Brain pericyte (primary cell): ENCODE results near the gene MGLL.
"Not testable (repeated sequence)": the region's sequence is repeated elsewhere in the genome, so short reads cannot be mapped to it uniquely, and the experiment has no call there.

Source experiments
- DNase-seq: peaks from one replicate; pipeline ENCODE4 v3.0.0-alpha.2; 2012; ENCODE audit warnings: low read depth, low spot score

Gene MGLL

DNA sequence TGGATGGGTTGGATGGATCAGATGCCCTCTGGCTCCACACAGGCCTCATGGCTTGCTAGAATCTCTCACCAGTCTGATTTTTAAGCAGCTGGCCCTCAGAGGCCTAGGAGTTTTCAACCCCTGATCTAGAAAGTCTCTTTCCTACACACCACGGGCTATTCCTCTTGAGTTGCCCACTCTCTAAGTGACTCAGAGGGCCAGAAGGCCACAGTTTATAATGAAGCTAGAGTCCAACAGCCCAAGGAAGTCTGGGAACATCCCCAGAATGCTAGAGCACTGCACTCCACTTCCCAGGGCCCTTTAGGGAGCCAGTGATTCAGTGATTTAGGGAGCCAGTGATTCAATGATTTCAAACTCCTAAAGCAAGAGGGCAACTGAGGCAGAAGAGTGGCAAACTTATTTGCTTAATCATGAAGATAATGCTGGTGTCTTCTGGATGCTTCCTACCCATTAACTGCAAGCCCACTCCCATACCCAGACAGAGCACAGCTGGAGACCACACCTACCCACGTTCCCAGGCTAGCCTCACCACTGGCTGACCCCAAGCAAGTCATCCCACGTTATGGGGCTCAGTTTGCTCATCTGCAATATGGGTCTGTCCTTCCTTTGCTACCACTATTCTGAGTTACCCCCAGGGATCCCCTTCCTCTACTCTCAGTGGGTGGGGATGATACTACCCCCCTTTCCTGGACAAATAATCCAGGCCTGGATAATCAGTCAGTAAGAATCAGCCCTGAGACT lies 112.8 kb downstream of the MGLL start:
- DNase-seq, result no peak

DNA sequence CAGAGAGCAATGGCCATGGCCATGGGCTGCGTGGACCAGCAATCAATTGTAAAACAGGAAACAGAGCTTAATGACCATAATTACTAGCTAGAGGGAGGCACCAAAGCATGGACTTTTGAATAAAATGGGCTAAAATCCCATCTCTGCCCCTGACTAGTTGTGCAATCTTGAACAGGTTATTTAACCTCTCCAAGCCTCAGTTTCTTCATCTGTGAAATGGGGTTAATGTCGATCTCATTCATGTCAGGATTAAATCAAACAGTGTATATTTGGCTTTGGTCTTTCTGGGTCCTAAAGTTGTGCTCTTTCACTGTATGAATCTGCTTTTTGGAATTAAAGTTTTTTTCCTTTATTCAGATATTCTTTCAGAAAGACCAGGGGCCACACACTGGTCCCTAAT lies 113.5 kb downstream of the MGLL start:
- no peak for DNase-seq

DNA sequence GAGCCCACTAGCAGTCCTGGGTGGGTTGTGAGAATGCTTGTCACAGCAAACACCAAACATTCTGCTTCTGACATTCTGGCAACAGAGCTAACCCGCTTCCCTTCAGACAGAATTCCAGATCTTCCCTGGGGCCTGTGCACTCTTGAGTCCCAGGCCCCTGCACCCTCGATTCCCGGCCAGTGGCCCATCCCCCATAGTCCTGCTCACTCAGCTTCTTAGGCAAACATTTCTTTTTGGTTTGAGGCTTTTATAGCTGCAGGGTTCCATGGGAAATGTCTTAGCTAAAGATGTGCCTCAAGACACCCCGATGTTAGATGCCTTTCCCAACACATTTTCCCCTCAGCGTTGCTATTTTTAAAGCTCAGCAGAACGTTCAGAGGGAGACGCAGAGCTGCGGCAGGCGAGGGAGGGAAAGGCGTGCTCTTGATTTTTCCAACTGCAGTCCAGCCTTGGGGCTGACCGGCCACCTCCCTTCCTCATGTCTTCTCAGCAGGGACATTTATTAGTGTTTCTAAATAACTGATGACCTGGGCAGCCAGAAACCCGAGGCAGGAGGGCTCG lies 114.4 kb downstream of the MGLL start:
- peak; percentile 86 for DNase-seq

DNA sequence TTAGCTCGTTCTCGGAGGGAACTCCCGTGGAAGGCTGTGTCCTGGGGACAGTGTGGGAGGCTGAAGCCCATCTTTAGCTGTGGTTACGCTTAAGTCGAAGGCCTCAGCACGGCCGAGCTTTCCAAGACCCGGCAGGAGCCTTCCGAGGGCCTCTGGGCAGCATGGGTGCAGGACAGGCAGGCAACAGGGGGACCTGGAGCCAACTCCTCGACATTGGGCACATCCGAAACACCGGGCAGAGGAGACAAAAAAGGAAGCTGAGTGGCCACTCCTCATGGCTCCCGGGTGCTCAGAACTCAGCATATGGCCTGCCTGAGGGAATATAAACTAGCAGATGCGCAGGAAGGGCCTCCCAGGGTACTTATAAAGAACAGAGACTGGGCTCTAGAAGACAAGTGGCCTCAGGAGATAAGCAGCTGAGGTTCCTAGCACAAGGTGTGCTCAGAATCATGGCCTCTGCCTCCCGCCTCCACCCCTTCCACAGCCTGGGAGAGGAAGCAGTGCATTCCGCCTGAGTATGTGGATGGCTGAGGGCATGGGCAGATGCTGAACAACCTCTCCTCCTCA lies 115.4 kb downstream of the MGLL start:
- DNase-seq, result no peak

DNA sequence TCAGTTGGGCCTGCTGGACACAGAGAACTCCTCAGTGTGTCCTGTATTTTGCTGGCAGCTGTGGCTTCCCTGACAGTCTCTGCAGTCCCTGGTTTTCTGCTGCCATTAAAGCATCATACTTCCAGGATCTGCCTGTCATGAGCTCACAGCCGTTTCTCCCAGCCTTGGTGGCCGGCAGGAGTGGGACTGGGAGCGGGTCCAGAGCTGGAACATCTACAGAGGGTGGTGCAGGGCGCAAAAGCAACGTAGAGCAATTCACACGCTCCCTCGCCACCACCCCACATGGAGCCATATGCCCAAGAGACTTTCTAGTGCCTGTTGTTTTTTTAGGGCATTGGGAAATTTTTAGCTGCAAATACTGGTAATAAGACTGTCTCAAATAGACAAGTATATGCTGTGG lies 116.0 kb downstream of the MGLL start:
- no peak for DNase-seq

DNA sequence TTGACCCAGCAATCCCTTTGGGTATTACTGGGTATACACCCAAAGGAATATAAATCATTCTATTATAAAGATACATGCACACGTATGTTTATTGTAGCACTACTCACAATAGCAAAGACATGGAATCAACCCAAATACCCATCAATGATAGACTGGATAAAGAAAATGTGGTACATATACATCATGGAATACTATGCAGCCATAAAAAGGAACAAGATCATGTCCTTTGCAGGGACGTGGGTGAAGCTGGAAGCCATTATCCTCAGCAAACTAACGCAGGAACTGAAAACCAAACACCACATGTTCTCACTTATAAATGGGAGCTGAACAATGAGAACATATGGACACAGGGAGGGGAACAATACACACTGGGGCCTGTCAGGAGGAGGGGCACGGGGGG lies 117.5 kb downstream of the MGLL start:
- not testable (repeated sequence) for DNase-seq

DNA sequence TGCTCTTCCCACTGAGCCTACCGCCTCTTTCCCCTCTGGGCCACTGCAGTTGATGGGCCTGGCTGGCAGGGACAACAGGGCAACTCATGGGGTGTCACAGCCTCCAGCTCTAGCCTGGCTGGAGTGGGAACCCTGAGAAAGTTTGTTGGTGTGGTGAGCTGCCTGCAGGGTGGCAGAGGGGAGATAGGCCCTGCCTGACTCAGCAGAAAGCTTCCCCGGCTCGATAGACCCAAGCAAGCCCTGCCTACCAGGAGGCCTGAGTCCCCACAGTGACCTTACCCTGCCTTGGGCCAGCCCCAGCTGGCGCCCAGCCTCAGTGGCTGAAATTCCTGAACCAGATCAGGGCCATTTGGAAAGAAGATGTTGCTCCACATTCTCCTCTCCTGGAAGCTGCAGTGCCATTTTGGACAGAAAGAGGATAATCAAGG lies 120.2 kb downstream of the MGLL start:
- DNase-seq, result no peak

DNA sequence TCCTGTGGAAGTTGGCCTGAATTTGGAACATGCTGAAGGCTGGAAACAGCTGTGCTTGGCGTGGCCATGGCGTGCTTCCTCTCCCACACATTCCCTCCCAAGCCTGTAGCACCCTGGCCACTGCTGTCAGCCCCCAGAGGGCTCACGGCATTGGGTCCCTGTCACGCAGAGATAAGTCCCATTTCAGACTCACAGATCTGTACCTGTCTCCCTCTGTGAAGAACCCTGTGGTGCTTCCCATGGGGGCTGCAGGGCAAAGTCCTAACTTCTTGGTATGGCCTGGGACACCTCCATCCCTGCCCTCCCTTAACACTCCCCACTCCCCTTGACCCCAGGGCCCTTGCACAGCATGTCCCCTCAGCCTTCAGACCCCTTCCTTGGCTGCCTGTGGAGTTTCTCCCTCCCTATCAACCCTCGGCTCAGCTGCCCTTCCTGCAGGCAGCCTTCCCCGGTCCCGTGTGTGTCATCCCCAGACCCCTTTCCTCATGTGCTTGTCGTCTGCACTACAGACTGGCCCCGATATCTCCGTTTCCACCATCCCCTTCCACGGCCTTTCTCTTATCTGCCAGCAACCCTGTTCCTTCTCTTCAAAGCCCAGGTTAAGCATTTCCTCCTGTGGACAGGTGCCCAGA lies 120.9 kb downstream of the MGLL start:
- DNase-seq, result no peak

DNA sequence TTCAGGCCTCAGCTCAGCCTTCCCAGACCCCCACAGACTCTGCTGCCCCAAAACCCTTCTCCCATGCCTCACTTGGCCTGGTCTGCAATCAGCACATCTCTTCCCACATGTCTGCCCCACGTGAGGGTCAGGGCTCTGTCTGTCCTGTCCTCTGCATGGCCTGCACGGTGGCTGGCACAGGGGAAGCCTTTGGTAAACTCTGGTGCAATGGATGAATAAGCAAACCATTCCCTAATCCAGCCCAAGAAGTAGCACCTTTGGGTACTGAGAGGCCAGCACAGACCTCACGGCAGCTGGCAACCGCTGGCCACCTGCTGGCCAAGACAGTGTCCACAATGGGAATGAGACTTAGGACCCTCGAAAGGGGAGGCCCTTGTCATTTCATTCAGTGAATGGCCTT lies 121.9 kb downstream of the MGLL start:
- no peak for DNase-seq

DNA sequence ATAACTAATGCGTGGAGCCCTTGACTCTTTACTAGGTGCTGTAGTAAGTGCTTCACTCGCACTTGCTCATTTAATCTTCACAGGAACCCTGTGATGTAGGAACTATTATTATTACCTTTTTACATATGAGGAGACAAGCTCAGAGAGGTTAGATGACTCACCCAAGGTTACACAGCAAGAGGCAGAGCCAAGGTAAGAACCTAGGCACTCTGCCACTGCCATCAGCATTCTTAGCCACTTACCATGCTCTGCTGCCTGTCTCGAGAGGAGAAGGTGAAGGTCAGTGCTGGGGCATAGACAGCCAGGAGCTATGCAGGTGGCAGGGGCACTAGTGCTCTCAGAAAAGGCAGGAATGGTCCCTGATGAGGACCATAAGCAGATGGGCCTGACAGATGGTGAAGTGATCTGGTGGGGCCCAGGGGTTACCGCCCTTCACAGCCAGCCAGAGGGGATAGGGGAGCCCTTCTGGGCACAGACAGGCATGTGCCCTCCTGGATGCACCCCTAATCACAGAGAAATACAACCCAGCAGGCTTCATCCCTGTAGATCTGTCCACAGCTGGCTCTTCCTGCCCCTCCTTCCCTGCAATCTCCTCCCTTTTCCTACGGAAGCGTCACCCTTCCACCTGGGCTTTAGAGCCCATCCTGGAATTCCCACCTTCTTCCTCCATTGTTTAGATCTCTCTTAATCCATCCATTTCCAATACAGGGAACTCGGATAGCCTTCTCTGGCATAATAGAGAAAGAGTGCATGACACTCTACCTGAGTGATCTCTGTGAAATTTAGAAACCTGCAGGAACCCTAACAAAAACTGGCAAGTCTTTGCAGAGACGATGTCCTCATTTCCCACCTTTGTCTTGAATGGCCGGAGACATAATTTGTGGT lies 122.7 kb downstream of the MGLL start:
- peak; percentile 82 for DNase-seq

DNA sequence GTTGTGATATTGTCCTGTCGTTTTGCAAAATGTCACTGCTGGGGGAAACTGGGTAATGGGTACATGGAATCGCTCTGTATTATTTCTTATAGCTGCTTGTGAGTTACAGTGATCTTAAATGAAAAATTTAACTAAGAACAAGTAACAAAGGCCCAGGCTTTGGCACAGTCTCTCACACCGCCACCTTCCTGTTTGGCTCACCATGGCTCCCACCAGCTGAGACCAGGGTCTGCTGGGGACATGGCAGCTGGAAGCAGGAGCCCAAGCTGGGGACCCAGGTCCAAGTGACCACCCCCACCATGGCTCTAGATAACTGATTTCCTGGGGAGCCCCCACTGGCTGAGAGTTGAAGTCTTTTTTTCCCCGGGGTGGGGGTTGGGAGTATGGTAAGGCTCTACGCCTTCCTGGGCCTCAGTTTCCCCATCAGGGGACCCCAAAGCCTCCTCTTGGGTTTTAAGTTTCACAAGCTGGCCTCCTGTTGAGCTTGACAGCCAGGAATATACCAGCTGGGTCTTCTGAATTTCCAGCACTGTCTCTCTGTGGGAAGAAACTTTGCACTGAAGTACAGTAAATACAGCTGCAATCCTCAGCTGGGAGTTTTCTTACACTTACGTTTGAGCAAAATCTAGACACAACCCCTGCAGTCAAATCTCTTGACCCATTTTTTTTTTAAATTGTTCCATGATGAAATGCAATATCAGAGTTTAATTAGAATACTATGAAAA lies 123.5 kb downstream of the MGLL start:
- peak; percentile 89 for DNase-seq

DNA sequence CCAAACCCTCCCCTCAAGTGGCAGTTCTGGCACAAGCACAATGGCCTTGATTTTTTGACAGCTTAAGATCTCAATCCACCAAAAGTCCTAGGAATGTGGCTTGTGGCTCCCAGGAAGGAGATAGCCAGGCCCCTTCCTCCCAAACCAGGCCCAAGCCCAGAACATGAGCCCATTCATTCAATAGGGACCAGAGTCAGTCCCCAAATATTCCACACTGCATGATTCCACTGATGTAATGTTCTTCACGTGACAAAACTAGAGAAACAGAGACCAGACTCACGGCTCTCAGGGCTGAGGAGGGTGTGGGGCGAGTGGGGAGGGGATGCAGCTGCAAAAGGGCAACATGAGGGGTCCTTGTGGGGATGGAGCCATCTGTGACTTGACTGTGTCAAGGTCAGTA lies 124.0 kb downstream of the MGLL start:
- peak; percentile 42 for DNase-seq

DNA sequence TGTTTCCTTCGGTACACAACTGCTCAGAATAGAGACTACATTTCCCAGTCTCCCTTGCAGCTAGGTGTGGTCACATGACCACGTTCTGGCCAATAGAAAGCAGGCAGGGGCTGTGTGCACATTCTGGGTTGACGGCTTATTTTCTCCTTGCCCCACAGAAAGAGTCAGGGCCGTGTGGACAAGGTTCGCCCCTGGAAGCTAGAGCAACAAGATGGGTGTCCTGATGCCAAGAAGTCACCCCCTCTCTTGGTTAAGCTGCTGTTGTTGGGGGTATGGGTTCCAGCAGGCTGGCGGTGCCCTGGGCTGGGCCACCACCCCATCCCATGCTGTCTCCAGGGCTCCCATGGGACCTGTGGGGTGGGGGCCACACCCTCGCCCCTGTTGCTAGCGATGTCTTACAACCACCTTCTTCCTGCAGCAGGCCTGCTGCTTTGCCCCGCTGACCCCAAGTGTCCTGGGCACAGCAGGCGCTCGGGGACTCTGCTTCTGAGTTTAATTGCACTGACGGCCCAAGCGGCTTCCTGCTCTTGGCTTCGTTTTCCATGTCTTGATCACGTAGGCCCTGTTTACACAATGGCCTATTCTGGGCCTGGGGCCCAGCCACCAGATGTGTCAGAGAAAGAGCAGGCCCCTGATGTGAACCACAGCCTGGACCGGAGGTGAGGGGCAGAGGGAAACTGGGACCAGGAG lies 124.6 kb downstream of the MGLL start:
- DNase-seq, result peak; percentile 86

DNA sequence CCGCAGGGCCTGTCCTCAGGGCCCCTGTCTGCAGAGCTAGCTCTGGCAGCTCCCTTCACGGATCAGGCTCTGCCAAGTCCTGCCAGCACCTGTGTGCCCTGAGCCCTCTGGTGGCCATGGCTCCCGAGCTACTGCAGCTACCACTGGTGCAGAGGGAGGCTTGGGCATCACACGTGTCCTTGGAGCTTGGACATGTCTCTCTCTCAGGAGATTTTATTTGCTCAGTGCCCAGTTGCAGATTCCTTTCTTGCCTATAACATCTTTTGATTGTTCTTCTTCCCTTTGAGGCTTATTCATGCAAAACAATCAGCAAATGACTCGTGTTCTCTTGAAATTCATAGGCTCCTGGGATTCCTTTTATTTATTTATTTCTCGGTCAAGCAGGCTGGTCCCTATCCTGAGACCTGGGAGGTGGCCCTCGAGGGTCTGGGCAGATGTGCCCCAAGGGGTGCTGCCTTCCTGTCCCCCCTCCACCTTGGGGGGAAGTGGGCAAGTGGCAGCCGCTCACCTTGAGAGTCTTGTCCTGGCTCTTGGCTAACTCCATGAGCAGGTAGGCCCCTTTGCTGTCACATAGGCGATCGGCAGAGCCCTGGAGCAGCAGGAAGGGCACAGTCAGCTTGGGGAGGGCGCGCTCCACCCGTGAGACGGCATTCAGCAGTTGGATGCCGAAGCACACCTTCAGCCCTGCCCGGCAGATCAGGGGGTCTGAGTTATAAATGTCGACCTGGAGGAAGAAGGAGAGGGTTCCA lies 127.7 kb downstream of the MGLL start:
- no peak for DNase-seq

DNA sequence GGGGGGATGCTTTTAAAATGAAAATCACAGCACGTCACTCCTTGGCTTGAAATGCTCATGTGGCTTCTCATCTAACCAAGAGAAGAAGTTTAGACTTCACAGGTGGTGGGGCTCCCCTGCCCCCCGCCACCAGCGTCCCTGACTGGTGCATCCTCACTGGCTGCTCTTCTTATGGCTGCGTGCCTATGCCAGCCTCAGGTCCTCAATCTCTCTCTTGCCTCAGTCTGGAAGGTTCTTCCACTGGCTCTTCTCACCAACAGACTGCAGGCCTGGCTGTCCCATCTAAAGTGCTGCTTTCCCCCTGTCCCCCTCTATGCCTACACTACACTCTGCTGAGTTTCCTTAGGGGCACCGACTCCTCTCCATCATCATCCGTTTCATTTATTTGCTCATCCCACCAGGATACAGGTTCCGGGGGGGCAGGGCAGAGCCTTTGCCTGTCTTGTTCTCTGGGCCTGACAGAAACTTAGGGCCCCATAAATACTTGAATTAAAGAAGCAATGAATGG lies 128.9 kb downstream of the MGLL start:
- DNase-seq, result no peak

DNA sequence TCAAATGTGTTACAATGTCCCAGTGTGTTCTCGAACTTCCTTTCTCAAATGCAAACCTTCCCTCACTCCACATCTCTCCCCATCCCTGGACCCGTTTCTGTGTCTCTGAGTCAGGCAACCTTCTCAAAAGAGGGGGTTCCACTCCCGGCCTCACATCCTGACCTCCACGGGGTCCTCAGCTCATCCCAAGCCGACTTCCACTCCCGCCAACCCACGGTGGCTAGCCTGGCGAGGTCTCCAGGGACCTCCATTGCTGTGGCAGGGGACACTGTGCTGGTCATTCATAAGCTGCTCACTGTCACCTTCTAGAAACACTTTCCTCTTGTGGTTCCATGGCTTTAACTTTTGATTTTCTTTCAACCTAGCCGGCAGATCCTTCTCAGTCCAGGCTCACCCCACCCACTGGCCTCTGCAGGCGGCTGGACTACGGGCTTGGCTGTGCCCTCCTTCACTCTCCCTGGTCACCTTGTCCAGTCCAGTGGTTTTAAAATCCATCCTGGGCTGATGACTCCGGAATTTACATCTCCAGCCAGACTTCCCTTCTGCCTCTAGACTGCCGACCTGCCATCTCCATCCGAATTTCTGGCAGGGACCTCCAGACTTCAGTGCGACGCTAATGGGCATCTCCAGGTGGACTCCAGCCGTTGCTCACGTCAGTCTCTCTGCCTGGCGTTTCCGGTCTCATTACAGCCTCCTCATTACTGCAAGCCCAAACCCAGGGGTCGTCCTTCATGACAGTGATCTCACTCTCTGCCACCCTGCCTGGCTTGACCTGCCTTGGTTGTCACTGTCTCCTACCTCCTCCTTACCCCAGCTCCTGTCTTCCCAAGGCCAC lies 129.6 kb downstream of the MGLL start:
- DNase-seq, result no peak

DNA sequence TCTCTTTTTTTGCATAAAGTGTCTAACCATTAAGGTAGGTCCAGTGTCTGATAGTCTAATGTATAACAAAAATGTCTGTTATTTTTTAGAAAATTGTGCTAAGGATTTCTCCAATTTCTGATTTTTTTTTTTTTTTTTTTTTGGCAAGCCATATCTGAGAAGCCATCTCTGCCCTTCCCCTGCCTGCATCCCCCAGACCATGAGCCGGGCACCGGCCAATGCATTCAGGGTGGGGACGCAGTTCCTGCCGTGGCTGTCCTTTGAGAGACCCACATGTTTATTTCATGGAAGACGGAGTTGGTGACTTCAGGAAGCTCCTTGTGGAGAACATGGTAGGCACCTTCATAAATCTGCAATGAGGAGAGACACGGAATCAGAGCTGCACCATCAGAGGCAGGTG lies 130.3 kb downstream of the MGLL start:
- DNase-seq, result no peak

DNA sequence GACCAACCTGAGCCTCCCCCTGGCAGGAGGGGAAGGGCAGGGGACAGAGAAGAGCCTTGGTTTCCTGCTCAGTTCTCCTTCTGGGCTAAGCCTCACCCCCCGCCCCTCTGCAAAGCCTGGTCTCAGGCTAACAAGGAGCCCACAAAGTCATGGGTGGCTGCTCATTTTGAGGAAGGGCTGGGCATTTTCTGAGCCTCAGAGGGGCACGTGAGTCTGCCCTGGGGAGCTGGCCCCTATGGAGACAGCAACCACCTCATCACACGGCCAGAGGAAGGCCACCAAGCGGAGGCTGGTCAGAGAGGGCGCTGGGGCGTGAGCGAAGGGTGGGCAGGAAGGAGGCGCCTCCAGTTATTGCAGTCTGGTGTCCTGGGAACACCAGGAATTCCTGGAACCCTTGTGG lies 130.8 kb downstream of the MGLL start:
- DNase-seq, result no peak
